ENCODE measurements around the gene KCTD2. TPM values are rescaled to one million over a fixed set of nuclear protein-coding genes. Genes with fewer than 3 reads are reported as not detected.
"Not testable (repeated sequence)": the region's sequence is repeated elsewhere in the genome, so short reads cannot be mapped to it uniquely, and the experiment has no call there.

The KCTD2 gene
- total RNA-seq, 1 experiment from 2014 or later, result 8.9 TPM

- DNase-seq (ENCODE audit: low spot score), result no peak
Observed at GRCh38 chr17:75049057-75049456, 2.0 kb downstream of the KCTD2 start.

GRCh38 chr17:75049706-75050105, 2.7 kb downstream of the KCTD2 start:
- DNase-seq (ENCODE audit: low spot score), result no peak

- no peak for DNase-seq (ENCODE audit: low spot score)
Observed at GRCh38 chr17:75051941-75052340, 4.9 kb downstream of the KCTD2 start.

GRCh38 chr17:75059369-75060345, 12.6 kb downstream of the KCTD2 start:
- DNase-seq (ENCODE audit: low spot score), result peak; percentile 44

- DNase-seq (ENCODE audit: low spot score), result no peak
Observed at GRCh38 chr17:75060434-75061054, 13.5 kb downstream of the KCTD2 start.

GRCh38 chr17:75061055-75061438, 14.0 kb downstream of the KCTD2 start:
- DNase-seq (ENCODE audit: low spot score), result no peak

GRCh38 chr17:75061618-75062017, 14.6 kb downstream of the KCTD2 start:
- DNase-seq (ENCODE audit: low spot score), result no peak

GRCh38 chr17:75063201-75063600, 16.2 kb downstream of the KCTD2 start:
- no peak for DNase-seq (ENCODE audit: low spot score)

- DNase-seq (ENCODE audit: low spot score), result no peak
Observed at GRCh38 chr17:75063626-75064025, 16.6 kb downstream of the KCTD2 start.

- no peak for DNase-seq (ENCODE audit: low spot score)
Observed at GRCh38 chr17:75064040-75064439, 17.0 kb downstream of the KCTD2 start.

GRCh38 chr17:75064460-75064859, 17.4 kb downstream of the KCTD2 start:
- DNase-seq (ENCODE audit: low spot score), result no peak

- no peak for DNase-seq (ENCODE audit: low spot score)
Observed at GRCh38 chr17:75064867-75065561, 18.0 kb downstream of the KCTD2 start.

- no peak for DNase-seq (ENCODE audit: low spot score)
Observed at GRCh38 chr17:75065562-75066151, 18.6 kb downstream of the KCTD2 start.

- DNase-seq (ENCODE audit: low spot score), result peak; percentile 23
Observed at GRCh38 chr17:75067856-75068255, 20.8 kb downstream of the KCTD2 start.

GRCh38 chr17:75068750-75069149, 21.7 kb downstream of the KCTD2 start:
- no peak for DNase-seq (ENCODE audit: low spot score)

GRCh38 chr17:75069783-75070182, 22.8 kb downstream of the KCTD2 start:
- peak; percentile 75 for DNase-seq (ENCODE audit: low spot score)

- DNase-seq (ENCODE audit: low spot score), result not testable (repeated sequence)
Observed at GRCh38 chr17:75071478-75072271, 24.6 kb downstream of the KCTD2 start.

- not testable (repeated sequence) for DNase-seq (ENCODE audit: low spot score)
Observed at GRCh38 chr17:75072909-75073308, 25.9 kb downstream of the KCTD2 start.

- no peak for DNase-seq (ENCODE audit: low spot score)
Observed at GRCh38 chr17:75073618-75074047, 26.6 kb downstream of the KCTD2 start.

- DNase-seq (ENCODE audit: low spot score), result no peak
Observed at GRCh38 chr17:75074532-75074931, 27.5 kb downstream of the KCTD2 start.

Measured in HT-29 (cell line).